Measurements from ENCODE around the gene CDH22.

- TF ChIP-seq CTCF (IDR thresholded peaks at IDR 0.05) (no peak), POLR2A (IDR thresholded peaks at IDR 0.05) (no peak)
Measured at GRCh38 chr20:46352370-46352938, 44.2 kb upstream of the CDH22 start.

Data from esophagus squamous epithelium (tissue), 4 donors.